Measurements from ENCODE around the gene SEMA5A. TPM values are rescaled to one million over a fixed set of nuclear protein-coding genes. Genes with fewer than 3 reads are reported as not detected.

The SEMA5A gene
- total and polyA plus RNA-seq, 2 of the 8 experiments (the other 6 are each of a cell fraction or from before 2014, with no cell fraction given) = 5.3 to 8.9 TPM

GRCh38 chr5:9045946-9046345, 499.9 kb downstream of the SEMA5A start (continued):
- TF ChIP-seq TCF12 (IDR thresholded peaks at IDR 0.05; ENCODE audit: low read depth, low read length) (no peak), EZH2 (IDR thresholded peaks at IDR 0.05; ENCODE audit: low read depth, low read length, severe bottlenecking) (no peak), MAX (IDR thresholded peaks at IDR 0.05) (no peak), TBP (IDR thresholded peaks at IDR 0.05; ENCODE audit: low read depth, low read length) (no peak), RAD21 (IDR thresholded peaks at IDR 0.05 in 1 of 2, conservative IDR thresholded peaks at IDR 0.05 in 1 of 2; ENCODE audit: low read depth in 2 of 2, low read length in 2 of 2) (no peak), EGR1 (IDR thresholded peaks at IDR 0.05; ENCODE audit: borderline replicate concordance, low read depth, low read length) (no peak), POU5F1 (IDR thresholded peaks at IDR 0.05; ENCODE audit: low read depth, low read length) (no peak), SRF (IDR thresholded peaks at IDR 0.05; ENCODE audit: low read depth, low read length) (no peak)

Measured in H1 (cell line).